Mesenchymal stem cell (in vitro differentiated cells and primary cell): ENCODE measurements around the gene CCDC14.
"Not testable (repeated sequence)": the region's sequence is repeated elsewhere in the genome, so short reads cannot be mapped to it uniquely, and the experiment has no call there.

Experiments used
- DNase-seq: peaks from one replicate; pipeline ENCODE4 v3.0.0-alpha.2; 2013
- H2AFZ ChIP-seq: one replicate; pipeline ENCODE4 v1.6.1; 2013; ENCODE audit warnings: low read depth, mild to moderate bottlenecking, control low read depth, inconsistent platforms, low read length, moderate library complexity
- H2AK5ac ChIP-seq: 2 replicates; pipeline ENCODE4 v1.6.1; 2013; ENCODE audit warnings: low read length, moderate library complexity, mild to moderate bottlenecking, inconsistent platforms; ENCODE audit not compliant: severe bottlenecking
- H2BK120ac ChIP-seq: one replicate; pipeline ENCODE4 v1.6.1; 2013; ENCODE audit warnings: low read depth, mild to moderate bottlenecking, inconsistent platforms, low read length, moderate library complexity
- H2BK12ac ChIP-seq, 2 experiments: one replicate each; pipeline ENCODE4 v1.6.1; 2013; ENCODE audit warnings: inconsistent platforms in 2 of 2, low read length in 2 of 2, mild to moderate bottlenecking in 2 of 2, moderate library complexity in 2 of 2, control low read depth in 1 of 2
- H2BK15ac ChIP-seq: one replicate; pipeline ENCODE4 v1.6.1; 2013; ENCODE audit warnings: mild to moderate bottlenecking, low read depth, inconsistent platforms; ENCODE audit not compliant: poor library complexity, severe bottlenecking
- H2BK5ac ChIP-seq: 2 replicates; pipeline ENCODE4 v1.6.1; 2013; ENCODE audit warnings: low read depth, mild to moderate bottlenecking, low read length, control low read depth, inconsistent platforms; ENCODE audit not compliant: poor library complexity, severe bottlenecking
- H3K14ac ChIP-seq, 2 experiments: one replicate each; pipeline ENCODE4 v1.6.1; 2013; ENCODE audit warnings: inconsistent platforms in 2 of 2, low read length in 2 of 2, control low read depth in 1 of 2, mild to moderate bottlenecking in 1 of 2, moderate library complexity in 1 of 2
- H3K18ac ChIP-seq, 2 experiments: one replicate each; pipeline ENCODE4 v1.6.1; 2013; ENCODE audit warnings: inconsistent platforms in 2 of 2, low read length in 2 of 2, control low read depth in 1 of 2, low read depth in 1 of 2, mild to moderate bottlenecking in 1 of 2
- H3K23ac ChIP-seq, 2 experiments: one replicate each; pipeline ENCODE4 v1.6.1; 2013; ENCODE audit warnings: inconsistent platforms in 2 of 2, low read length in 2 of 2, mild to moderate bottlenecking in 2 of 2, moderate library complexity in 2 of 2, control low read depth in 1 of 2
- H3K27ac ChIP-seq: 2 replicates; pipeline ENCODE4 v1.5.1; 2013; ENCODE audit warnings: mild to moderate bottlenecking, moderate library complexity, low read length, control low read depth, inconsistent platforms; ENCODE audit not compliant: poor library complexity, severe bottlenecking
- H3K27me3 ChIP-seq, 2 experiments: 2 replicates each; pipeline versions ENCODE4 v1.6.1 to v1.7.0; 2013; ENCODE audit warnings: low read length in 2 of 2, mild to moderate bottlenecking in 2 of 2, moderate library complexity in 2 of 2, control low read depth in 1 of 2, inconsistent platforms in 1 of 2; ENCODE audit not compliant: control insufficient read depth in 1 of 2, insufficient read depth in 1 of 2
- H3K36me3 ChIP-seq, 2 experiments: 2 replicates each; pipeline versions ENCODE4 v1.6.1 to v1.7.0; 2013; ENCODE audit warnings: low read length in 2 of 2, control low read depth in 1 of 2, inconsistent platforms in 1 of 2, low read depth in 1 of 2, mild to moderate bottlenecking in 1 of 2; ENCODE audit not compliant: insufficient read depth in 2 of 2, control insufficient read depth in 1 of 2
- H3K4ac ChIP-seq, 2 experiments: one replicate each; pipeline ENCODE4 v1.6.1; 2013; ENCODE audit warnings: inconsistent platforms in 2 of 2, low read length in 2 of 2, mild to moderate bottlenecking in 2 of 2, moderate library complexity in 2 of 2, control low read depth in 1 of 2, low read depth in 1 of 2
- H3K4me1 ChIP-seq: 2 replicates; pipeline ENCODE4 v1.6.1; 2013; ENCODE audit warnings: low read depth, low read length, control low read depth; ENCODE audit not compliant: control insufficient read depth, insufficient read depth
- H3K4me2 ChIP-seq: 2 replicates; pipeline ENCODE4 v1.6.1; 2013; ENCODE audit warnings: low read length, mild to moderate bottlenecking, inconsistent platforms; ENCODE audit not compliant: poor library complexity, severe bottlenecking
- H3K4me3 ChIP-seq, 2 experiments: 2 replicates each; pipeline versions ENCODE4 v1.5.1 to v1.7.0; 2013; ENCODE audit warnings: low read length in 2 of 2, mild to moderate bottlenecking in 2 of 2, control low read depth in 1 of 2, low read depth in 1 of 2; ENCODE audit not compliant: insufficient read depth in 1 of 2
- H3K79me1 ChIP-seq: replicated peaks from 2 replicates; pipeline ENCODE4 v1.6.1; 2013; ENCODE audit warnings: mild to moderate bottlenecking, control low read depth, low read length, inconsistent platforms; ENCODE audit not compliant: poor library complexity, severe bottlenecking
- H3K9ac ChIP-seq: 2 replicates; pipeline ENCODE4 v1.7.0; 2013; ENCODE audit warnings: mild to moderate bottlenecking, low read length, moderate library complexity
- H3K9me3 ChIP-seq: 2 replicates; pipeline ENCODE4 v1.7.0; 2013; ENCODE audit warnings: mild to moderate bottlenecking, low read length; ENCODE audit not compliant: control insufficient read depth
- H4K8ac ChIP-seq: one replicate; pipeline ENCODE4 v1.6.1; 2013; ENCODE audit warnings: inconsistent platforms, mild to moderate bottlenecking, low read length, moderate library complexity
- H4K91ac ChIP-seq: one replicate; pipeline ENCODE4 v1.6.1; 2013; ENCODE audit warnings: mild to moderate bottlenecking, low read length, inconsistent platforms
- WGBS: methylation state at CpG from one replicate; pipeline ENCODE4 v1.1.7; 2013; ENCODE audit warnings: mixed read lengths; 5-methylcytosine and 5-hydroxymethylcytosine counted together

The CCDC14 gene

DNA sequence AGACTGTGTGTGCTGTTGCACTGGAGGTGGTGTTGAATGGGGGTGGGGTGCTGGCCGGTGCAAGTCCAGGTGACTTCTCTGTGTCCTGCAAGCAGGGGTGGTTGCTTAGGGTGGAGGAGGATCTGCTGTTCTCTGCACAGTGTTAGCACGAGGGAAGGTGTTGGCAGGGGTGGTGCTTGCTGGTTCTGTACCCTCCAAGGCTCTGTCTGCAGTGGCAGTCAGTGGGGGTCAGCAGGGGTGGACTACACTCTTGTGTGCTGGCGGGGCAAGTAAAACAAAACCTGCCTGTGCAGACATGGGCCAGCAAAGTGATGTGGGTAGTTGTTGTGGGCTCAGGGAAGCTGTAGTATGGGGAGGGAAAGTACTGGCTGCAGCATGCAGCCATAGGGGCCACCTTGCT lies 25.4 kb upstream of the CCDC14 start:
- H3K4me2 ChIP-seq, result no peak overlapping the region
- H2BK120ac ChIP-seq, result no peak overlapping the region
- H2BK5ac ChIP-seq, result no peak overlapping the region
- no peak overlapping the region for H3K9ac ChIP-seq
- H2BK15ac ChIP-seq, result no peak overlapping the region
- no peak overlapping the region for H2AFZ ChIP-seq
- H3K79me1 ChIP-seq, result no peaks in the 10 kb centered on the region
- H3K14ac ChIP-seq, result no peak overlapping the region
- H4K91ac ChIP-seq, result no peak overlapping the region
- H4K8ac ChIP-seq, result no peak overlapping the region
- H3K27ac ChIP-seq, result no peak overlapping the region
- H2BK12ac ChIP-seq, result no peak overlapping the region
- H3K18ac ChIP-seq, result no peak overlapping the region
- peaks cover 41 to 77% of the 10 kb centered on the region in 2 experiments for H3K27me3 ChIP-seq
- no peak for DNase-seq
- no peaks in the 10 kb centered on the region for H3K36me3 ChIP-seq
- no peak overlapping the region for H3K4ac ChIP-seq
- H3K4me1 ChIP-seq, result no peaks in the 10 kb centered on the region
- H3K4me3 ChIP-seq, result no peak overlapping the region
- peaks cover 16% of the 10 kb centered on the region for H3K9me3 ChIP-seq
- no peak overlapping the region for H2AK5ac ChIP-seq
- H3K23ac ChIP-seq, result no peak overlapping the region
- WGBS, result 81% methylated on average over 3 of the region's 3 CpGs

DNA sequence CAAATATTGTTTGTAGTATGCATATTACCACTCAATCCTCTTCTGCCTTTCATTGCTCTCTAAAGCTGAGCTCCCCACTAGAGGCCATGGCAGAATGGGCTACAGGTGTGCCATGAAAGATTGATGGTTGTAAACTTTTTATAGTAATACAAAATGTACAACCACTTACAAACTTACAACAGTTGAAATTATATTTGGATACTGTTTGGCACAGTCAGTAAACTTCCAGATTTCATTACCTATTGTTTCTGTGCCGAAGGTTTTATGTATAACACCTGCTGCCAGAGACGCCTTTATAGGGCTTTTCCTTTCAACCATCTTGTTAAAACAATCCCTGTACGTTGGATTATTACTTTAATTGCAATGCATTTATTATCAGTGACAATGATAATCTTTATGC lies 23.9 kb upstream of the CCDC14 start:
- no peak overlapping the region for H2BK120ac ChIP-seq
- no peak overlapping the region for H3K23ac ChIP-seq
- H3K4ac ChIP-seq, result no peak overlapping the region
- peaks cover 2% of the 10 kb centered on the region for H3K4me1 ChIP-seq
- 86% methylated on average over 1 of the region's 3 CpGs for WGBS
- H2AFZ ChIP-seq, result no peak overlapping the region
- no peak overlapping the region for H3K14ac ChIP-seq
- H3K9me3 ChIP-seq, result peaks cover 16% of the 10 kb centered on the region
- no peak overlapping the region for H3K4me3 ChIP-seq
- H3K27me3 ChIP-seq, result peaks cover 31 to 78% of the 10 kb centered on the region in 2 experiments
- no peak overlapping the region for H3K4me2 ChIP-seq
- no peaks in the 10 kb centered on the region for H3K79me1 ChIP-seq
- no peaks in the 10 kb centered on the region for H3K36me3 ChIP-seq
- H3K9ac ChIP-seq, result no peak overlapping the region
- no peak overlapping the region for H3K18ac ChIP-seq
- no peak overlapping the region for H4K8ac ChIP-seq
- no peak overlapping the region for H4K91ac ChIP-seq
- H2BK15ac ChIP-seq, result no peak overlapping the region
- H3K27ac ChIP-seq, result no peak overlapping the region
- no peak overlapping the region for H2AK5ac ChIP-seq
- no peak overlapping the region for H2BK5ac ChIP-seq
- no peak overlapping the region for H2BK12ac ChIP-seq
- DNase-seq, result no peak

GRCh38 chr3:123984350-123984749 lies 23.3 kb upstream of the CCDC14 start:
- Histone ChIP-seq H3K9ac (no peak overlapping the region), H2BK120ac (no peak overlapping the region), H3K4ac (no peak overlapping the region), H2AK5ac (no peak overlapping the region), H3K23ac (no peak overlapping the region), H3K18ac (no peak overlapping the region), H3K14ac (no peak overlapping the region), H3K4me1 (peaks cover 3% of the 10 kb centered on the region), H3K36me3 (no peaks in the 10 kb centered on the region), H2BK5ac (no peak overlapping the region), H2BK15ac (no peak overlapping the region), H3K9me3 (peaks cover 16% of the 10 kb centered on the region), H4K8ac (no peak overlapping the region), H3K4me2 (no peak overlapping the region), H2BK12ac (no peak overlapping the region), H2AFZ (no peak overlapping the region), H3K27me3 (peaks cover 26 to 71% of the 10 kb centered on the region in 2 experiments), H3K27ac (no peak overlapping the region), H3K4me3 (no peak overlapping the region), H3K79me1 (no peaks in the 10 kb centered on the region), H4K91ac (no peak overlapping the region)
- WGBS, result 96% methylated on average over 1 of the region's 1 CpG
- no peak for DNase-seq

DNA sequence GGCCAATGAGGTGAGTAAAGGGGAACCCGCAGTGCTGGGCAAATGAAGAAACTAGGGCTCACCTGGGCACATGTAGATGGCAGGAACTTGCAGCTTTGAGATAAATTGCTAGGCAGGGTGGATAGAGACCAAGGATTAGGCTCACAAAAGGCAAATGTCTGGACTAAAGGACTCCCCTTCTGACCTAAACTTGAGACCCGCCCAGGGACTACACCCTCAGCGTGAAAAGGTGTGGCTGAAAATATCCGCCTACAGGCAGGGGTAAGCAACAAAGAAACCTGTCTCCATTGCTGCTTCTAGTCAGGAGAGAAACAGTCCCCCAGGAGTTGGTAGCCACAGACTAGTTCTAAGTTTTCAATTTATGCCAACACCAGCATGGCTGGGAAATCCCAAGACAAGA lies 20.3 kb upstream of the CCDC14 start:
- not testable (repeated sequence) for H3K23ac ChIP-seq, H3K4ac ChIP-seq, H3K27ac ChIP-seq, H4K91ac ChIP-seq, H3K4me1 ChIP-seq, H3K9ac ChIP-seq, H3K36me3 ChIP-seq, H2BK5ac ChIP-seq, H2BK15ac ChIP-seq, H3K14ac ChIP-seq, H2AK5ac ChIP-seq, H2BK120ac ChIP-seq, H3K4me2 ChIP-seq, H2BK12ac ChIP-seq, H3K79me1 ChIP-seq, H3K4me3 ChIP-seq, H4K8ac ChIP-seq, H3K18ac ChIP-seq, DNase-seq, H2AFZ ChIP-seq
- 63% methylated on average over 4 of the region's 4 CpGs for WGBS
- peaks cover 16% of the 10 kb centered on the region for H3K9me3 ChIP-seq
- H3K27me3 ChIP-seq, result peaks cover under 1 to 43% of the 10 kb centered on the region in 2 experiments
